ENCODE data around the gene CAPN2.
A peak's percentile ranks its signal among the peaks of the same experiment; 100 is the strongest.

The CAPN2 gene

DNA sequence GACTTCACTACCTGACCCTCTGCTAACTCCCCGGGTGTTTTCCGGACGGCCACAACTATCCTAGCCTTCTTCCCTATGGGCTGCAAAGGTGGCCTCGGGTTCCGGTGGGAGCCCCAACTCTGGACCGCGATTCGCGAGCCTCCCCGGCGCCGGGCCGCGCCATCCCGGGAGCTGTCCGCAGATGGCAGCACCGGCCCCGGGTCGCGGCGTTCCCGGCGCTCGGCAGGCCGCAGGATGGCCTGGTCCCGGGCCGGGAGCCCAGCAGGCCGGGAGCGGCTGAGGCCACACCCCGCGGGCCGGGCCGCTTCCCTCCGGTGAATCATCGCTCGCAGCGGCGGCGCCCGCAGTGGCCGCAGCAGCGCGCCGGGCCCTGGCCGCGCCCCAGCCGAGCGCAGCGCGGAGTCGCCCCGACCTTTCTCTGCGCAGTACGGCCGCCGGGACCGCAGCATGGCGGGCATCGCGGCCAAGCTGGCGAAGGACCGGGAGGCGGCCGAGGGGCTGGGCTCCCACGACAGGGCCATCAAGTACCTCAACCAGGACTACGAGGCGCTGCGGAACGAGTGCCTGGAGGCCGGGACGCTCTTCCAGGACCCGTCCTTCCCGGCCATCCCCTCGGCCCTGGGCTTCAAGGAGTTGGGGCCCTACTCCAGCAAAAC lies at the start of gene CAPN2:
Gene CAPN2 (plus strand): TSS at position 346 of the 656 bp plus-strand sequence. CDS start 102 bp downstream, at position 448.
- peak; percentile 60 for DNase-seq (ENCODE audit: low spot score)

DNA sequence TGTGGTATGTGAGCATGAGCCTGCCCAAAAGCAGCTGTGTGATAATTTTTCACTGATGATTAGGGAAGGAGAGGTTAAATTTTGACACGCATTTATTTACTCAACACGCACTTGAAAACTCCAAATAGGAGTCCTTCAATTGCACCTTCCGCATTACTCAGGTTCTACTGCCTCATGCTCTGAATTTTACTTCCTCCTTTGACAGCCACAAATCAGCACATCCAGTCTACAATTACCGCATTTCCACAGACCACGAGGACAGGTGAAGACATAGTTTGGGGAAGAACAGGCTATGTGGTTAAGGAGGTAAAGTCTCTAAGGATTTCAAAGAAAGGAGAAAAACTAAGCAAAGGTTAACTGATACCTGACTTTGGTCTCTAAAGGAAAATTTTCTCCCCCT lies 49.4 kb upstream of the CAPN2 start:
- DNase-seq (ENCODE audit: low spot score): no peak

DNA sequence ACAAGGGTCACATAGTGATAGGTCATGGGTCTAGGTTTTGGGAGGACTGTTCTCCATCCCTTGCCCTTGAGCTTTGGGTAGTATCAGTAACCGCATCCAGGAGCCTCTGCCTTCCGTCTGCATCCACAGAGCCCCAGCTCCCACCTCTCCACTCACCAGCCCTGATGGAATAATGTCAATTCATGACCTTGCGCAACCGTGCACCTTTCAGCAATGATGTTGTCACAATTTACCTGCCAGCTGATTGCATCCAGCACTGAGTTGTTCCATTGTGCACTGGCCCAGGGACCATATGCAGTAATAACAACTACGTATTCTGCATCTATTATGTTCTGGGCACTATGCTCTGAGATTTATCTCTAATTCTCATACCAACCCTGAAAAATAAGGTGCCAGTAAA lies 48.2 kb upstream of the CAPN2 start:
- no peak for DNase-seq (ENCODE audit: low spot score)

DNA sequence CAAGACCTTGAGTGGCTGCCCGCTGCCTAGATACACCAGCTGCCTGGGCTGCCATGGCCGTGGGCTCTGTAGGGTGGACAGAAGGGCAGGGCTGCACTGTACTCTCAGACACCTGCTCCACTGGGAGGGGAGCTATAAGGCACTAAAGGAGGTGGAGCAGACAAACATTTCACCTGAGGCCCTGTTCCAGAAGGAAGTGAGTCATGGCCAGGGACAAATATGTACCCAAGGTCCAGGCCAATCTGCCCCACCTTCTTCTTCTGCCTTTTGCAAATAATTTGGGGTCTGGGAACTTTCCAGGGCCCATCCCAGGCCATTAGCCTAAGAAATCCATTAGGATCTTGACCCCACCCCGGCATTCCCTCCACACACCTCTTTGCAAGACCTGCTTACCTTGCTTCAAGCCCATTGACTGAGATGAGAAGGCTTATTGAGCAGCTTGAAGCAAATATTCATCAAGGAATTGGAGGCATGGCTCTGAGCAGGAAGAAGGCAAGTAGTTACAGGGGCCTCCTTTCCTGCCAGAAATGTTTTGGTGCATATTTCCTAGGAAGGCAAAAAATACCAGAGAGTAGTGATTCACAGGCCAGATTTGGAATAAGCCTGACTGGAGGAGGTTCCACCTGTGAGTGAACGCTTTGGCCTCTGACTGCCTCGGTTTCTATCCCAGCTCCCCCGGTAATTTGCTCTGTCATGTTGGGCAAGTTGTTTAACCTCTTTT lies 46.6 kb upstream of the CAPN2 start, which contains the start of gene CAPN8:
Gene CAPN8 (minus strand): TSS at position 110 of the 721 bp plus-strand sequence. CDS start 55 bp downstream, at position 55.
- no peak for DNase-seq (ENCODE audit: low spot score)

DNA sequence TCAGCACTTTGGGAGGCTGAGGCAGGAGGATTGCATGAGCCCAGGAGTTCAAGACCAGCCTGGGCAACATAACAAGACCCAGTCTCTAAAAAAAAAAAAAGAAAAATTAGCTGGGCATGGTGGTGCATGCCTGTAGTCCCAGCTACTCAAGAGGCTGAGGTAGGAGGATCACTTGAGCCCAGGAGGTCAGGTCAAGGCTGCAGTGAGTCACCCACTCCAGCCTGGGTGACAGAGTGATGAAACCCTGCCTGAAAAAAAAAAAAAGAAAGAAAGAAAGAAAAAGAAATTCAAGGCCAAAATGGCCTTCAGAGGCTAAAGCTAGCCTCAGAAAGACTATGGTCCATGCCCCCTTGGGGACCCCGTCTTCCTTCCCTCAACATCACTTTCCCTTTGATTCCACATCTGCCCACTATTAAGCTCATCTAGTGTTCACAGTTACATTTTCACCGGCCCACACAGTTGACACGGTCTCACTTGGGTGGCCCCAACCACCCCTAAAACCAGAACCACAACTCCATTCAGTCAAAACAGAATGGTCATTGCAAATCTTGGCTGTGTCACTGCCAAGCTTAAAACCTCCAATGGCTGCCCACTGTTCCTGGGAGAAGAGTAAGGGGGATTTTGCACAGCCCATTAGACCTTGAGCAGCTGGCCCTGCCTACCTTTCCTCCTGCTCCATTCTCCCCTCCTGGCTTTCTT lies 44.7 kb upstream of the CAPN2 start:
- DNase-seq (ENCODE audit: low spot score): no peak

DNA sequence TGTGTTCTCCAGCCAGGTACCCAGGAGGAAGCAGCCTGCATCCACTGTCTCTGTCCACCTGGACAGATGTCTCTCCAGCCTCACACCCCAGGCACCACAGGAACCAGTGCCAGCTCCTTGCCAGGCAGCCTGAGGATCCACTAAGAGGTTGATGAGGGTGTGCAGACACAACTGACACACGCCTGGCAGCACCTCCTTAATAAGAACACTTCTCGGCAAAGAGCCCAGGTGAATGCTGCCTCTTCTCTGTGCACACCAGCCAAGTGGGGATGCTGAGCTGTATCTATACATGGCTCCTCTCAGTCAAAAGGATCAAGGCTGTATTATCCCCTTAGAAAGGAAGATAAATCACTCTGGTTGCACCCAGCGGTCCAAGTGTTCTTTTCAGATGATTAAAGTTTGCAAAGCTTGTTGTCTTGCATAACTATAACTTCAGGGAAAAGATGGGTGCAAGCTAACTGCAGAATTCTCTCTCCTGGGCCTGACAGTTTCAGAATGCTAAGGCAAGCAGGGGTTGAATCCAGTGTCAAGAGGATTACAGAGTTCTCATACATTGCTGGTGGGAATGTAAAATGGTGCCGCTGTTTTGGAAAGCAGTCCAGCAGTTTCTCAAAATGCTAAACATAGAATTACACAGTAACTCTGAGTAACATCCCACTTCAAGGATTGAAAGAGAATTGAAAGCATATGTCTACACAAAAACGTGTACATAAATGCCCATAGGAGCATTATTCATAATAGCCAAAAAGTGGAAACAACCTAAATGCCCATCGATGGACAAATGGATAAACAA lies 43.1 kb upstream of the CAPN2 start:
- no peak for DNase-seq (ENCODE audit: low spot score)

DNA sequence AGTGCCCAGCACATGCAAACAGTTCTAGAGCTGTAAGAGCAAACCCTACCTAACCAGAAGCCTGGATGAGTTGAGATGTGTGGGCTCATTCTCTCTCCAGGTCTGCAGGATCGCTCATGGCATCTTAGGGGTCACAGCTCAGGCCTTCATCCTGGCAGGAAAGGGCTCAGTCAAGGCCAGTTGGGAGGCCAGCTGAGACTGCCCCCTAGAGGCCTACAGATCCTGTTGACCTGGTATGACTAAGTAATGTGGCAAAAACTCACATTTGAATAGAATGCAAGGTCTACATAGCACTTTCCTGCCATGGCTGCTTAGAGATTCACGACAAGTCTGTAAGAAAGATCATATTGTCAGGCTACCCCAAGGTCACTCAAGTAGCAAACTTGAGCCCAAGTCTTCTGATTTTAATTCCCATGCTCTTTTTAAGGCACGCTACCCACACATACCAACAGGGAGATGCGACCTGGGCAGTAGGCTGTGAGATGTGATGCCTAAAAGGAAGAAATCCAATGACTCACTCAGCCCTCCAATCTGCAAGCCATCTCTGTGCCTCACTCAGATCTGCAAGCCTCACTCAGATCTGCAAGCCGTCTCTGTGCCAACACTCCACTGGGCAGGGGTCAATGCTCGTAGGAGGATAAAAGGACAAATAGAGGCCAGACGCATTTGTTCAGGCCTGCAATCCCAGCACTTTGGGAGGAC lies 41.7 kb upstream of the CAPN2 start:
- DNase-seq (ENCODE audit: low spot score): no peak

DNA sequence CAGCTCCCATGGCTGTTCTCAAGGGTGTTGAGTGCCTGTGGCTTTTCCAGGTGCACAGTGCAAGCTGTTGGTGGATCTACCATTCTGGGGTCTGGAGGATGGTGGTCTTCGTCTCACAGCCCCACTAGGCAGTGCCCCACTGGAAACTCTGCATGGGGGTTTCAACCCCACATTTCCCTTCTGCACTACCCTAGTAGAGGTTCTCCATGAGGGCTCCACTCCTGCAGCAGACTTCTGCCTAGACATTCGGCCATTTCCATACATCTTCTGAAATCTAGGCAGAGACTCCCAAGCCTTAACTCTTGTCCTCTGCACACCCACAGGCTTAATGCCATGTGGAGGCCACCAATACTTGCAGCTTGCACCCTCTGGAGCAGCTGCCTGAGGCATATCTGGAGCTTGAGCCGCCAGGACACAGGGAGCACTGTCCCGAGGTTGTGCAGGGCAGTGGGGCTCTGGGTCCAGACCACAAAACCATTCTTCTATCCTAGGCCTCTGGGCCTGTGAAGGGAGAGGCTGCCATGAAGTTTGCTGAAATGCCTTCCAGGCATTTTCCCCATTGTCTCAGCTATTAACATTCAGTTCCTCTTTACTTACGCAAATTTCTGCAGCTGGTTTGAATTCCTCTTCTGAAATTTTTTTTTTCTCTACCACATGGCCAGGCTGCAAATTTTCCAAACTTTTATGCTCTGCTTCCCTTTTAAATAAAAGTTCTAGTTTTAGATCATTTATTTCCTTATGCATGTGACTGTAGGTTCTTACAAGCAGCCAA lies 38.0 kb upstream of the CAPN2 start:
- no peak for DNase-seq (ENCODE audit: low spot score)

DNA sequence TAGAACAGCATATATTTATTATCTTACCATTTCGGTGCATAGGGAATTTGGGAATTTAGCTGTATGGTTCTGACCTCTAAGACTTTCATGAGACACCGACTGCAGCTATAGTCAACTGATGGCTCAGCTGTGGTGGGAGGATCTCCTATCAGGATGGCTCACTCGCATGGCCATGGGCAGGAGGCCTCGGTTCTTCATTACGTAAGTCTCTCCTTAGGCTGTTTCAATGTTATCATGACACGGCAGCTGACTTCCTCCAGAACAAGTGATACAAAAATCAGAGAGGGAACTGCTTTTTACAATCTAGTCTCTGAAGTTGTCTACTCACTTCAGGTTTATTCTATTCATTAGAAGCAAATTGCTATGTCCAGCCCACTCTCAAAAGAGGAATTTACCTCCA lies 33.5 kb upstream of the CAPN2 start:
- no peak for DNase-seq (ENCODE audit: low spot score)

DNA sequence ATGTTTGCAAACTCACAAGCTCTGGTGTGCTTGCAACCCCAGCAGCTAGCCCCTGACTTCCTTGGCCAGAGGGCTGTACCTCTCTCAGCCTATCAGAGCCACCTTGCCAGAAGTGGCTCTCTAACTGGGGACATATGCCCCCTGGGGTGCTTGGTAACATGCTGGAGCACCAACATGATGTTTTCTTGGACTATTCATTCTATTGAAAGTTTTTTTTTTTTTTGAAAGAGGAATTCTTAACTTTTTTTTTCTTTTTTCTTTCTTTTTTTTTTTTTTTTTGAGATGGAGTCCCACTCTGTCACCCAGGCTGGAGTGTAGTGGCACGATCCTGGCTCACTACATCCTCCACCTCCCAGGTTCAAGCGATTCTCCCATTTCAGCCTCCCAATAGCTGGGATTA lies 32.2 kb upstream of the CAPN2 start:
- no peak for DNase-seq (ENCODE audit: low spot score)

DNA sequence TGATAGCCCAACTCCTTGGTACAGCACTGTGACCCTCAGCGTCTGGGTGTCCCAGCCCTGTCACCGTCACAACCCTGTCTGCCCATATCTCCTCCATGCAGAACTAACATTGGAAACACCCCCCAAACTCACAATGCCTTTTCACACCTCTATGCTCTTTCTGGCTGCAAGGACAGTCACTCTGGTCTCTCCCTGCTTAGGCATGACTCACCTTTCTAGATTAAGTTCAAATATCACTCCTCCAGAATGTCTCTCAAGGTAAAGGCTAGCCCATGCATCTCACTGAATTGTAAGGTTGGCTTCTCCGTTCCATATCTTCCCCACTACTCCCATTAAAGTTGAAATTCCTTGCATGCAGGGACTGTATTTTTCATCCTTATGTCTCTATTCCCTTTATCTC lies 29.8 kb upstream of the CAPN2 start:
- DNase-seq (ENCODE audit: low spot score): no peak

DNA sequence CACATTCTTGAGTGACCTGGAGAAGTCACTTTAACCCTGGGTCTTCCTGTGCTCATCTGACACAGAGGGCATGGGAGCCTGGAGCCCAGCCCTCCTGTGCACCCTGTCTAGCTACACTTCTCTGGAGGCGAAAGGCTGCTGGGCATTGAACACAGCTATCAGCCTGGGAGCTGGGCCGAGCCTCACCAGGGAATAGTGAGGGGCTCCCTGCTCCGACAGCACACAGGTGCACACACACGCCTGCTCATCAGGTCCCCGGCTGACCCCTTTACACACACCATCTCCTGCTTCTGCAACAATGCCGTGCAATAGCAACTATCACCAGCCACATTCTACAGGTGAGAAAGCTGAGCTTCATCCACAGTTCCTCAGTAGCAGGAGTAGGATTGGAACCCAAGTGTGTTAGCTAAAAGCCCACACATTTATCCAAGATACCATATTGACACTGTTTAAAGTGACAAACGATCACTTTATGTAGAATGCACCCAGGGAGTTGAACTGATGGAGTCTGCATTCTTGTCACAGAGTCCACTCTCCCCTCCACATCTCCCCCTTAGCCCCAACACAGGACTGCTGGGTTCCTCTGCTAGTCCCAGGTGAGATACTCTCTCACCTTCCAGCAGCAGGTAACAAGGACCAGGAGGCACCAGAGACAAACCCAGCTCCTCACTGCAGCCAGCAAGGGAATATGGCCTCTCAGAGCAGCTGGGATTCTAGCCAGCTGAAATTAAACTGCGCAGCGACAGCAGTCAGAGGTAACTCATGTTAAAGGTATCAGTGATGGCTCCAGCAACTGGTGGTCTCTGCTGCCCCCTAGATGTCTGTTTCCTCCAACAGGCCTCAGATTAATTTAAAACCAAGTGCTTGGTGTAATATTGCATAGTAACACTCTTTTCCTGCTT lies 28.5 kb upstream of the CAPN2 start:
- peak; percentile 29 for DNase-seq (ENCODE audit: low spot score)

DNA sequence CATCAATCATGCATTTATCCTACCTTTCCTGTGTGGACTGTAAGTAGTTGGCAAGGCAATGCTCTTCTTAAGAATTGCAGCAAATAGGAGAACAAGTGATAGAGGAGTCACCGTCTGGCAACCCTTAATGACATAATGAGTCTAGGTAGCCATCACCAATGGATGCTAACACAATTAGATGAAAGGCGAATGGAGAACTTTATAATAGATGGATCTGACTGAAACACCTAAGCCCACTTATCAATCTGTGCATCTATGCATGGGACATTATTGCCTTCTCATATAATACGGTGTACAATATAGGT lies 27.9 kb upstream of the CAPN2 start:
- no peak for DNase-seq (ENCODE audit: low spot score)

DNA sequence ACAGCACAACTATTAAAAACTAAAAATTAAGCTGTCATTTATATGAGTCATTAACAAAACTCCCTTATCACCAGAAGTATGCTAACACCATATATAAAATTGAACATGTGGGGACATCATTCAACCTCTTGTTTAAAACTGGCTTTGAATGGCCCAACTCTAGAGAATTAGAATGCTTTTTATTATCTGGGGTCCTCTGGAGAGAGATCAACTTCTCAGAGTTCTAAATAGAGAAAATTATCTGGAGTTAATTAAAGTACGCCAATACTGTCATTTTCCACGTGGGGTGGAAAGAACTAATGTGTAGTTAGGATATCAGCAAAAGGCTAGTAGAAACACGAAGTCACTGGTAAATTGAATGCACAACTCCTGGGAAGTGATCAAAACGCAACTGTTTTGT lies 21.2 kb upstream of the CAPN2 start:
- no peak for DNase-seq (ENCODE audit: low spot score)

DNA sequence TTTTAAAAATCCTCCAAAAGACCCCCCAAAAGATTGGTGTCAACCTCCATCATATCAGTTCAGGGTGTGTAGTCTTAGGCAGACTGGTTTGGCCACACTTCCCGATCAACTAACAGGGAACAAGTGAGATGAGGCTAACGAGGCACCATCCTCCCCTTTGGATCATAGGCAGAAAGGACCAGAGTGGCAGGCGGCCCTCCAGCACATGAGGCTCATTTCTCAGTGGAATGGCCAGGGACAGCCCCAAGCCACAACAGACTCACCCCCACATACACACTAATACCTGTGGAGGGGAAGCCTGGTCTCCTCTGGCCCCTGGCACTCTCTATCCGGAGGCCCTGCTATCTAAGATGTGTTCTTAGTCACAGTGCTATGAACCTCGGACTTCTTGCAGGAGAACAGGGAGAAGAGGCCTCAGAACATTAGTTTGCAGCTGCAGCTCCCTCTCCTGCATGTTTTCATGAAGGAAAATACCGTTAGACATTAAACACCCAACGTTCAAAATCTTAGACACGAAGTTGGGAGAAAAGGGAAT lies 17.3 kb upstream of the CAPN2 start:
- DNase-seq (ENCODE audit: low spot score): no peak

DNA sequence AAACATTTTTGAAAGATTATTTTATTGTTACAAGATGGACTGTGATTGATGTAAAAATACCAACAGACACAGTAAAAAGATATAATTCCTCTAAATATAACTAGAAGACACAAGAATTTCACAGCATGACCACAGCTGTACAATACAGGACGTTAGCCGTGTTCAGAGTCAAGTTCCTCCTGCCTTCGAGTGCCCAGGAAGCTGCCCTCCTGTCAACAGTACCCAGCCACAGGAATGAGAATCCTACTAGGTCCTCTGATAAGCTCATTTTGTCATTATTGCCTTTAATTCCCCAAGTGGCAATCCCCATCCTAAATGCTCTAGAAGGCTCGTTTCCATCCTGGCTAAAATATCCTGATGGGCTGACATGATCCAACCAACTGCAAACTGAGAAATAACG lies 16.4 kb upstream of the CAPN2 start:
- no peak for DNase-seq (ENCODE audit: low spot score)

DNA sequence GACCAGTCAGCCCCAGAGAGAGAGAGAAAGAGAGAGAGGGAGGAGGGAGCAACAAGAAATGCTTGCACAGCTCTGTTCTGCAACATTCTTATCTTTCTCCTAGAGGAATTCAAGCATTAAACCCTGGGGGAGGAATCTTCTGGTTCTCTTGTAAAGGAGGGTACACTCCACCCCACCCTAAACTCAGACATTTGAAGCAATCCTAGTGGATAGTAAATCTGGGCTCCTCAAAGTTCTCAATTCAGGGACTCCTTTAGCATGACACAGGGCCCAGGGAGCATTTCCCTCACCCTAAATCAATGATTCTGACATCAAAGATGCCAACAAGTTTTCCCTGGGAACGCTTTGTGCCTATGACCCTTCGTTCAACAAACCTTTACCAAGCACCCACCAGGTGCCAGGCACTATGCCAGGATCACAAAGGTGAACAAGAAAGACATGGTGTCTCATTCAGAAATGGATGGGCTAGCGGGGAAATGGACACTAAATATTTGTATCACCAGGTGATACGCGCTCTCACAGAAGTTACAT lies 11.9 kb upstream of the CAPN2 start:
- DNase-seq (ENCODE audit: low spot score): no peak

DNA sequence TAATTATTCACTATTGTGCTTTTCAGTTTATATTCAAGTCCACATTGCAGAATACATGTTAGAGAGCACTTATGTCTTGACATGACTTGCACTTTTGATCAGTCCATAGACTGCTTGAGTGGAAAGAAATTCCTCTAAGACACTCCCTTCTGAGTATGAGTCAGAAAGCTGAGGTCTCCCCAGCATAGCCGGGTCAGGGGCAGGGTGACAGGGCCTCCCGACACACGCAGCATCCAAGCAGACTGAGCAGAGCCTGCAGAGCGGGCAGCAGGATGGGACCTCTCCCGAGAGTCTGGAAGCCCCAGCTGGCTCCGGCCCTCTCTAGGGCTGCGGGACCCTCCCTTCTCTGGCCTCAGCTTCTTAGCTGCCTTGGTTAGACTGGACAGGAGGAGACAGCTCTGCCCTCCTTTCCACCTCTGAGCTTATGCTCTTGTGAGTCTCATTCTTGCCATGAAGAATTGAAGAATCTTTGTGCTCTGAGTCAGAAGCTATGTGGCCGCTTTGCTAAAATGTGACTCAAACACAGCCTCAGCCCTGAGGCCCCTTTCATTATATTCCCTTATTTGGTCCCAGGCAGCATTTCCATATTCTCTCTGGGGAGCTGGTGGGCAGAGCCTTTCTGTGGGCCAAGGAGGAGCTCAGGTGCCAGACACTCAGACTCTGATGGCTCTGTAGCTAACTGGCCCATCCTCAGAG lies 11.2 kb upstream of the CAPN2 start:
- DNase-seq (ENCODE audit: low spot score): no peak

All from germinal center (tissue), 1 donor.